ENCODE results near the gene C14orf119. TPM values are rescaled to one million over a fixed set of nuclear protein-coding genes. Genes with fewer than 3 reads are reported as not detected.

The C14orf119 gene
- total RNA-seq, 1 donor from 2014 or later, result 35.3 TPM

DNA sequence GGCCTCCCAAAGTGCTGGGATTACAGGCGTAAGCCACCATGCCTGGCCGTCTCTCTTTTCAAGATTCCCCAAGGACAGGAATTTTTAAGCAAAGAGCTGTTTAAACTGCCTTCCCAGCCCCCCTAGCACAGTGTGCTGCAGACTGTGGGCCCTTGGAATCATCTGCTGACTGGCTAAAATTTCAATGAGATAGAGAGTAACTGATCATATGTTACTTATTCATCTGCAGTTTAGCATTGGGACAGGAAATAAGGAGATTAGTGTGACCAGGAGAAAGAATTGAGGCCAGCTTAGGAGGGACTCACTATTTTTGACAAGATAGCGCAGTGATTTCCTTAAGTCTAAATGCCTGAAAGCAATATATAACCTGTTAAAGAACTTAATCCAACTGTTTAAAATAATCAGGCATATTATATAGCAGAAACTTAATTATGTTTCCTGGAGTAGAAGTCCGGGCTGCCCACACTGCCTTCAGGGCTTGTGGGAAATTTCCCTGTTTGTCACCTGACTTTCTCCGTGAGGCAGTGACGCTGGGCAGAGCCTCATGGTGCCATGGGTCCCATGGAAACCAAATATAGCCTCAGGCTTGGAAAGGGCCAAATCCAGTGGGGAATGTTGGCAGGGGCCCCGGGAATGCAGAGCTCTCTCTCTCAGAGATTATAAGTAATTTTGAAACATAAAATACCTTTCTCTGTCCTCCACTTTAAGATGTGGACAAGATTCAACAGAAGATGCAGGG is 46.6 kb downstream of the C14orf119 start:
- H3K9me3 Mint-ChIP-seq, result no peaks in the 10 kb centered on the region
- no peaks in the 10 kb centered on the region for H3K36me3 Mint-ChIP-seq (ENCODE audit: low read depth)
- H3K27me3 Mint-ChIP-seq, result peaks cover 4% of the 10 kb centered on the region
- TF ChIP-seq, protein P1, sequence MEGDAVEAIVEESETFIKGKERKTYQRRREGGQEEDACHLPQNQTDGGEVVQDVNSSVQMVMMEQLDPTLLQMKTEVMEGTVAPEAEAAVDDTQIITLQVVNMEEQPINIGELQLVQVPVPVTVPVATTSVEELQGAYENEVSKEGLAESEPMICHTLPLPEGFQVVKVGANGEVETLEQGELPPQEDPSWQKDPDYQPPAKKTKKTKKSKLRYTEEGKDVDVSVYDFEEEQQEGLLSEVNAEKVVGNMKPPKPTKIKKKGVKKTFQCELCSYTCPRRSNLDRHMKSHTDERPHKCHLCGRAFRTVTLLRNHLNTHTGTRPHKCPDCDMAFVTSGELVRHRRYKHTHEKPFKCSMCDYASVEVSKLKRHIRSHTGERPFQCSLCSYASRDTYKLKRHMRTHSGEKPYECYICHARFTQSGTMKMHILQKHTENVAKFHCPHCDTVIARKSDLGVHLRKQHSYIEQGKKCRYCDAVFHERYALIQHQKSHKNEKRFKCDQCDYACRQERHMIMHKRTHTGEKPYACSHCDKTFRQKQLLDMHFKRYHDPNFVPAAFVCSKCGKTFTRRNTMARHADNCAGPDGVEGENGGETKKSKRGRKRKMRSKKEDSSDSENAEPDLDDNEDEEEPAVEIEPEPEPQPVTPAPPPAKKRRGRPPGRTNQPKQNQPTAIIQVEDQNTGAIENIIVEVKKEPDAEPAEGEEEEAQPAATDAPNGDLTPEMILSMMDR (IDR thresholded peaks at IDR 0.05), result no peak
- ChIA-PET CTCF (no interaction called here), POLR2A (no interaction called here)
- no peak overlapping the region for H3K27ac Mint-ChIP-seq
- intact Hi-C loops (cut with micrococcal nuclease), result no loop called here
- no peaks in the 10 kb centered on the region for H3K4me1 Mint-ChIP-seq
- ATAC-seq (ENCODE audit: low read depth), result no peak
- DNase-seq, result no peak
- H3K4me3 Mint-ChIP-seq, result no peak overlapping the region

DNA sequence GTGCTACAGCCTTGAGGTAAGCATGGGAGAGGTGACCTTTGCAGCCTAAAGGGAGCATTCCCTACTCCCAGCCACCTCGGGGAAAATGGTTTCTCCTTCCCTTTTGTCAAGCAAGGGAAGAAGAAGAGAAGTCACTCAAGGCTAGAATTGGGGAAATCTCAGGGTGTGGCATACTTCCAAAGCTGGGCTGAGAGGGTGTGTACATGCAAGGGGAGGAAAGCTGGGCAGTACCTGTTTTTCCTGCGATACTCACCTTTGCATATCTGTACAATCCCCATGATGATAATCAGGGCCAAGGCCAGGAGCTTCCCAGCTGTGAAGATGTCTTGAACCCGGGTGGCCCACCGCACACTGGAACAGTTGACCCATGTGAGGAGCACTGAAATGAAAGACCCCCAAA is 47.5 kb downstream of the C14orf119 start:
- intact Hi-C loops (cut with micrococcal nuclease), result no loop called here
- Mint-ChIP-seq H3K36me3 (ENCODE audit: low read depth) (no peaks in the 10 kb centered on the region), H3K4me3 (no peak overlapping the region), H3K27me3 (peaks cover 7% of the 10 kb centered on the region), H3K27ac (no peak overlapping the region), H3K9me3 (no peaks in the 10 kb centered on the region), H3K4me1 (no peaks in the 10 kb centered on the region)
- ATAC-seq (ENCODE audit: low read depth) (no peak), DNase-seq (no peak)
- ChIA-PET CTCF (no interaction called here), POLR2A (no interaction called here)
- TF ChIP-seq, protein P1 (IDR thresholded peaks at IDR 0.05), result no peak

DNA sequence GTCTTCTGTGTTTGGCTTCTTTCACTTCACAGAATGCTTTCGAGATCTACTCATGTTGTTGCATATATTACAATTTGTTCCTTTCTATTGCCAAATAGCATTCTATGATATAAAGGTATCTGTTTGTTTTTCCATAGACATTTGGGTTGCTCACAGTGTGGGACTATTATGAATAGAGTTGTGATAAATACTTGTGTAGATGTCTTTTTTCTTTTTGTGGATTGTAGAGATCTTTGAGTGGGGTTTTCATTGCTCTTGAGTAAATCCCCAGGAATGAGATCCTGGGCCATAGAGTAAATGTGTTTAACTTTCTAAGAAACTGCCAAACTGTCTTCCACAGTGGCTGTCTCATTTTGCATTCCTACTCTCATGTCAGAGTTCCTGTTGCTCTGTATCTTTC is 48.6 kb downstream of the C14orf119 start:
- Mint-ChIP-seq H3K4me3 (no peak overlapping the region), H3K4me1 (no peaks in the 10 kb centered on the region), H3K27me3 (peaks cover 7% of the 10 kb centered on the region), H3K27ac (no peak overlapping the region), H3K36me3 (ENCODE audit: low read depth) (no peaks in the 10 kb centered on the region), H3K9me3 (no peaks in the 10 kb centered on the region)
- no peak for DNase-seq
- TF ChIP-seq, protein P1 (IDR thresholded peaks at IDR 0.05), result no peak
- POLR2A ChIA-PET, result no interaction called here
- intact Hi-C loops (cut with micrococcal nuclease), result no loop called here
- ATAC-seq (ENCODE audit: low read depth), result no peak
- CTCF ChIA-PET, result no interaction called here

DNA sequence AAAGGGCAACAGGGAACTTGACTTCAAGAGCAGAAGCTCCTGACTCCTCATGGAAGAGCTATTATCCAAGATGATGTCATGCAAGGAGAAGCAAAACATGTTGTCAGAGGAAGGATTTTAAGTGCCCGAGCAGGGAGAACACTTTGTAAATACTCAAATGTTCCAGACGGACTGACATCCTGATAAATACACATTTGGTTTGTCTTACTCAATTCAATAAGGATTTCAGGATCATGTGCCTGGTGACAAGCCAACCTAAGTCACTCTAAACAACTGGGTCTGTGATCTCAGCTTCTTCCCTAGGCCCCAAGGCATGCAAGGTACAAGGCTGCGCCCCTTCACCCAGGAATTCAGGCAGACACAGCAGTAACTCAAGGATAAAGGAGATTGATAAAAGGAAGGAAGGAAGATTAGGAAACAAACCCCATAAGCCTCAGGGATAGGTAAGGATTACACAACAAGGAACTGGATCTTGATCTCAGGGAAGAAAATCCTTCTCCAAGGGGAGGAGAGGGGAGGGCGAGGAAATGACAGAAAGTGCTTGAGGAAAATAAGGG is 50.6 kb downstream of the C14orf119 start:
- ATAC-seq (ENCODE audit: low read depth) (no peak), DNase-seq (no peak)
- CTCF ChIA-PET, result no interaction called here
- no peaks in the 10 kb centered on the region for H3K4me1 Mint-ChIP-seq
- H3K9me3 Mint-ChIP-seq, result no peaks in the 10 kb centered on the region
- H3K27me3 Mint-ChIP-seq, result peaks cover 7% of the 10 kb centered on the region
- no peaks in the 10 kb centered on the region for H3K36me3 Mint-ChIP-seq (ENCODE audit: low read depth)
- intact Hi-C loops (cut with micrococcal nuclease), result no loop called here
- POLR2A ChIA-PET, result no interaction called here
- TF ChIP-seq, protein P1 (IDR thresholded peaks at IDR 0.05), result no peak
- H3K4me3 Mint-ChIP-seq, result no peak overlapping the region
- no peak overlapping the region for H3K27ac Mint-ChIP-seq

DNA sequence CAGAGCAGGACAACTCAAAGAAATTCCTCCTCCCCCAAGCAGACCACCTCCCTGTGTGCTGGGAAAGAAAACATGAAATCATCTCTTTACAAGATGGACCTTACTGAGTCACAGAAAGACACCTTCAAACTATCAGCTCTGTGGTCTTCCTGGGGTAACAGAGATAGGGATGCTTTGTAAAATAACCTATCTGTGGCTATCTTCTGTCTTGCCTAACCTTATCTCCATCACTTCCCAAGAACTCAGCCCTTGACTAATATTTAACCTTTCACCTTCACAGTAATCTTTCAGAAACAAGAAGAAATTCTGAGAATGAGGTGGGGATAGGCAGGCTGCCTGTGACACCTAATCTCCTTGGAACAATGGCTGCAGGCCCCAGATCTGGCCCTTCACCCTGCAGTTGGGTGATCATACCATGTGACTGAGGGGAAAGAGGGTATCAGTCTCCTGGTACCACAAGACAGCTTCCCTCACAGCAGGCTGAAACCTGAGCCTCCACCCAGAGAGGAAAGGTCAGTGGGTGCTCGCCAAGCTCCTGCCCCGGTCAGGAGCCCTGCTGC is 51.1 kb downstream of the C14orf119 start:
- TF ChIP-seq, protein P1 (IDR thresholded peaks at IDR 0.05), result no peak
- Mint-ChIP-seq H3K27ac (no peak overlapping the region), H3K9me3 (no peaks in the 10 kb centered on the region), H3K4me1 (no peaks in the 10 kb centered on the region), H3K36me3 (ENCODE audit: low read depth) (no peaks in the 10 kb centered on the region), H3K4me3 (no peak overlapping the region), H3K27me3 (peaks cover 7% of the 10 kb centered on the region)
- ChIA-PET POLR2A (no interaction called here), CTCF (no interaction called here)
- DNase-seq (no peak), ATAC-seq (ENCODE audit: low read depth) (no peak)
- intact Hi-C loops (cut with micrococcal nuclease), result no loop called here
